Liver (tissue), 9 donors: ENCODE data around the gene FAXDC2. TPM values are rescaled to one million over a fixed set of nuclear protein-coding genes. Genes with fewer than 3 reads are reported as not detected.

Experiments
- DNase-seq: peaks from one replicate; pipeline ENCODE4 v3.0.0-alpha.2; 2017; ENCODE audit warnings: low spot score
- H3K27ac ChIP-seq, 2 donors: one replicate each; pipeline ENCODE4 v1.7.0; 2013; ENCODE audit warnings: inconsistent platforms in 2 of 2, low read length in 2 of 2, control low read depth in 1 of 2, low read depth in 1 of 2, mild to moderate bottlenecking in 1 of 2
- H3K27me3 ChIP-seq, 4 donors: one replicate each; pipeline versions ENCODE4 v1.6.1 to v1.7.0; 2013; ENCODE audit warnings: low read length in 3 of 4, inconsistent platforms in 1 of 4, mild to moderate bottlenecking in 1 of 4, moderate library complexity in 1 of 4; ENCODE audit not compliant: control insufficient read depth in 4 of 4, insufficient read depth in 4 of 4
- H3K36me3 ChIP-seq, 4 donors: one replicate each; pipeline versions ENCODE4 v1.6.1 to v1.7.0; 2013; ENCODE audit warnings: low read length in 3 of 4, mild to moderate bottlenecking in 3 of 4, low read depth in 1 of 4, moderate library complexity in 1 of 4; ENCODE audit not compliant: control insufficient read depth in 4 of 4, insufficient read depth in 3 of 4
- H3K4me1 ChIP-seq, 4 donors: one replicate each; pipeline versions ENCODE4 v1.6.1 to v1.7.0; 2013; ENCODE audit warnings: low read length in 3 of 4, mild to moderate bottlenecking in 3 of 4, moderate library complexity in 1 of 4; ENCODE audit not compliant: control insufficient read depth in 4 of 4, insufficient read depth in 4 of 4
- H3K4me3 ChIP-seq, 3 donors: one replicate each; pipeline versions ENCODE4 v1.6.1 to v1.7.0; 2013; ENCODE audit warnings: low read length in 3 of 3, control low read depth in 1 of 3, low read depth in 1 of 3, mild to moderate bottlenecking in 1 of 3
- H3K9ac ChIP-seq, 2 donors: one replicate each; pipeline ENCODE4 v1.7.0; 2013; ENCODE audit warnings: low read length in 2 of 2, mild to moderate bottlenecking in 2 of 2, moderate library complexity in 2 of 2, control low read depth in 1 of 2, low read depth in 1 of 2
- H3K9me3 ChIP-seq, 4 donors: one replicate each; pipeline versions ENCODE4 v1.6.1 to v1.7.0; 2013; ENCODE audit warnings: low read length in 3 of 4; ENCODE audit not compliant: control insufficient read depth in 4 of 4
- ATF3 ChIP-seq: IDR thresholded peaks from 2 replicates; pipeline ENCODE4 v1.6.1; 2016; ENCODE audit warnings: antibody characterized with exemption
- CTCF ChIP-seq: fragments of 150-350 bp; IDR thresholded peaks from 2 replicates; pipeline ENCODE4 v1.5.1; 2017; ENCODE audit warnings: improper control_type of control experiment, low read depth, low read length; ENCODE audit not compliant: missing input control
- EGR1 ChIP-seq, 2 donors: IDR thresholded peaks; 2 replicates each; pipeline ENCODE4 v1.6.1; 2016 to 2018; ENCODE audit warnings: antibody characterized with exemption in 2 of 2, low read depth in 2 of 2
- FOXA1 ChIP-seq: IDR thresholded peaks from 2 replicates; pipeline ENCODE4 v1.6.1; 2016; ENCODE audit warnings: antibody characterized with exemption
- FOXA2 ChIP-seq: IDR thresholded peaks from 2 replicates; pipeline ENCODE4 v1.6.1; 2016; ENCODE audit warnings: antibody characterized with exemption
- GABPA ChIP-seq, 2 donors: IDR thresholded peaks in 1 of 2; conservative IDR thresholded peaks in 1 of 2; 2 replicates each; pipeline ENCODE4 v1.6.1; 2016; ENCODE audit warnings: antibody characterized with exemption in 2 of 2, mild to moderate bottlenecking in 1 of 2, moderate library complexity in 1 of 2
- HNF4A ChIP-seq, 2 donors: conservative IDR thresholded peaks; 2 replicates each; pipeline ENCODE4 v1.6.1; 2016; ENCODE audit warnings: antibody characterized with exemption in 2 of 2, mild to moderate bottlenecking in 2 of 2
- HNF4G ChIP-seq: IDR thresholded peaks from 2 replicates; pipeline ENCODE4 v1.6.1; 2016; ENCODE audit warnings: antibody characterized with exemption
- JUND ChIP-seq, 2 donors: IDR thresholded peaks; 2 replicates each; pipeline ENCODE4 v1.6.1; 2016; ENCODE audit warnings: antibody characterized with exemption in 2 of 2
- NR2F2 ChIP-seq: IDR thresholded peaks from 2 replicates; pipeline ENCODE4 v1.6.1; 2016; ENCODE audit warnings: antibody characterized with exemption
- RAD21 ChIP-seq, 2 donors: IDR thresholded peaks; 2 replicates each; pipeline ENCODE4 v1.6.1; 2016; ENCODE audit warnings: antibody characterized with exemption in 2 of 2, mild to moderate bottlenecking in 2 of 2
- RXRA ChIP-seq, 2 donors: IDR thresholded peaks; 2 replicates each; pipeline ENCODE4 v1.6.1; 2017 to 2018; ENCODE audit warnings: antibody characterized with exemption in 2 of 2, mild to moderate bottlenecking in 1 of 2
- TAF1 ChIP-seq: conservative IDR thresholded peaks from 2 replicates; pipeline ENCODE4 v1.6.1; 2016; ENCODE audit warnings: antibody characterized with exemption, mild to moderate bottlenecking
- YY1 ChIP-seq: IDR thresholded peaks from 2 replicates; pipeline ENCODE4 v1.6.1; 2016; ENCODE audit warnings: antibody characterized with exemption, mild to moderate bottlenecking
- WGBS: extraction: QIAGEN DNeasy Blood & Tissue Kit; methylation state at CpG from one replicate; pipeline ENCODE4 v1.1.7; 2013; 5-methylcytosine and 5-hydroxymethylcytosine counted together
- polyA plus RNA-seq, 2 donors: library from polyadenylated mRNA; stranded (reverse) in 1 of 2; unstranded in 1 of 2; fragments of 200-250 nt in 1 of 2; fragments of >200 nt in 1 of 2; fragmentation: Nextera tagmentation in 1 of 2; extraction: Ambion mirVana in 1 of 2; gene quantifications; one replicate each; pipeline versions ENCODE4 v1.2.1 to v1.2.3, GENCODE V29; 2013 to 2015
- total RNA-seq, 2 donors: library from RNA; depleted of rRNA; stranded (reverse); fragments of >200 nt; gene quantifications; one replicate each; pipeline ENCODE4 v1.2.3, GENCODE V29; 2014
- TF ChIP-seq, protein P1 (sequence below): IDR thresholded peaks from 2 replicates; pipeline ENCODE4 v1.6.1; 2016; ENCODE audit warnings: antibody characterized with exemption
- TF ChIP-seq, protein P2 (sequence below): IDR thresholded peaks from 2 replicates; pipeline ENCODE4 v1.6.1; 2016; ENCODE audit warnings: antibody characterized with exemption, mild to moderate bottlenecking
- TF ChIP-seq, protein P3 (sequence below): IDR thresholded peaks from 2 replicates; pipeline ENCODE4 v1.6.1; 2016; ENCODE audit warnings: antibody characterized with exemption
- donor health status: healthy.
- donor health status: healthy.
- donor health status: healthy.
- donor health status: healthy.
- donor health status: healthy.

Gene FAXDC2
- total and polyA plus RNA-seq, 4 donors = 27.5 to 110 (median 64.5) TPM

DNA sequence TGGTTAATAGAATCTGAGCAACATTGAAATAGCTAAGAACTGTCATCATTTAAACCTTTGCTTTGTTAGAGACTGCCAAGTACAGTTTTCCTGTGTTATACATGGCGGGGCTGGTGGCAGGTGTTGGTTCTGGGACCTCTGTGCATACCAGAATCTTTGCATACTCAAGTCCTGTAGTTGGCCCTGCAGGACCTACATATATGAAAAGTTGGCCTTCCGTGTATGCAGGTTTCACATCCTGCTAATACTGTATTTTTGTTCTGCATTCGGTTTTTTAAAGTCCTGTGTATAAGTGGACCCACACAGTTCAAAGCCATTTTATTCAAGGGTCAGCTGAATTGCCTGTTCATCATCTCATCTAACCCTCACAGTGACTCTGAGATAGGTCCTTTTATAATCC lies 58.9 kb downstream of the FAXDC2 start (continued):
- TF ChIP-seq, protein P1, sequence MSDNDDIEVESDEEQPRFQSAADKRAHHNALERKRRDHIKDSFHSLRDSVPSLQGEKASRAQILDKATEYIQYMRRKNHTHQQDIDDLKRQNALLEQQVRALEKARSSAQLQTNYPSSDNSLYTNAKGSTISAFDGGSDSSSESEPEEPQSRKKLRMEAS = no peak
- no peak for TF ChIP-seq JUND (IDR thresholded peaks at IDR 0.05)
- TF ChIP-seq NR2F2 = no peak
- TF ChIP-seq RXRA (IDR thresholded peaks at IDR 0.05) = no peak
- no peak for TF ChIP-seq YY1
- TF ChIP-seq HNF4A (conservative IDR thresholded peaks at IDR 0.05) = no peak
- no peak for TF ChIP-seq EGR1 (IDR thresholded peaks at IDR 0.05; ENCODE audit: low read depth in 2 of 2)
- no peak for TF ChIP-seq FOXA1
- no peak for TF ChIP-seq RAD21 (IDR thresholded peaks at IDR 0.05)
- TF ChIP-seq GABPA (IDR thresholded peaks at IDR 0.05 in 1 of 2, conservative IDR thresholded peaks at IDR 0.05 in 1 of 2) = no peak

DNA sequence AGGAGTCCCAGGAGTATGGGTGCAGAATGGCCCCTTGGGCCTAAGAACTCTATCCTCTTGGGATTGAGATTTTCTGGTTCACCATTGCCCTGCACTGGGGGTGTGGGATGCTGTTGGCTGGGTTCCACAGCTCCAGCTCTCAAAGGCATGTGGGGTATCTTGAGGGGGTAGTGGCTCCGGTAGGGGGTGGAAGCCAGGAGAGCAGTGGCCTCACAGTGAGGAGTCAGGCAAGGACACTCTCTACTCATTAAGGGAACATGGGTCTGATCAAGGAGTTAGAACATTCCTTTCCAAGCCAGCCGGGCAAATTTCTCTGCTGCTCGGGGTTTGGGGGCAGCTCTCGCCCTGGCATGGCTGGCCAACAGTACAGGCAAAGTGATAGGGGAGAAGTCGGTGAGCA lies 62.2 kb downstream of the FAXDC2 start:
- Histone ChIP-seq H3K27ac (no peak overlapping the region), H3K9me3 (no peaks in the 10 kb centered on the region), H3K4me1 (peaks cover 4 to 9% (median 5%) of the 10 kb centered on the region in 4 donors), H3K27me3 (no peaks in the 10 kb centered on the region), H3K9ac (no peak overlapping the region), H3K36me3 (peaks cover 2 to 19% (median 13%) of the 10 kb centered on the region in 4 donors), H3K4me3 (no peak overlapping the region)
- TF ChIP-seq HNF4G (no peak), EGR1 (IDR thresholded peaks at IDR 0.05; ENCODE audit: low read depth in 2 of 2) (no peak), ATF3 (no peak), TAF1 (no peak), HNF4A (conservative IDR thresholded peaks at IDR 0.05) (no peak), YY1 (no peak), GABPA (IDR thresholded peaks at IDR 0.05 in 1 of 2, conservative IDR thresholded peaks at IDR 0.05 in 1 of 2) (no peak), FOXA2 (no peak), JUND (IDR thresholded peaks at IDR 0.05) (no peak), CTCF (no peak)
- 77% methylated on average over 5 of the region's 5 CpGs for WGBS
- no peak for DNase-seq

GRCh38 chr5:154786414-154786813 lies 64.0 kb downstream of the FAXDC2 start:
- H3K4me1 ChIP-seq = peaks cover 7 to 22% (median 18%) of the 10 kb centered on the region in 4 donors
- 57% methylated on average over 2 of the region's 2 CpGs for WGBS
- H3K27ac ChIP-seq = no peak overlapping the region
- H3K9ac ChIP-seq = no peak overlapping the region
- DNase-seq = no peak
- H3K4me3 ChIP-seq = no peak overlapping the region
- no peaks in the 10 kb centered on the region for H3K9me3 ChIP-seq
- no peaks in the 10 kb centered on the region for H3K27me3 ChIP-seq
- H3K36me3 ChIP-seq = peaks cover 0 to 6% (median 1%) of the 10 kb centered on the region in 4 donors
- no peak for TF ChIP-seq NR2F2
- TF ChIP-seq TAF1 = no peak
- TF ChIP-seq YY1 = no peak
- no peak for TF ChIP-seq HNF4A (conservative IDR thresholded peaks at IDR 0.05)
- no peak for TF ChIP-seq RAD21 (IDR thresholded peaks at IDR 0.05)
- TF ChIP-seq, protein P2, sequence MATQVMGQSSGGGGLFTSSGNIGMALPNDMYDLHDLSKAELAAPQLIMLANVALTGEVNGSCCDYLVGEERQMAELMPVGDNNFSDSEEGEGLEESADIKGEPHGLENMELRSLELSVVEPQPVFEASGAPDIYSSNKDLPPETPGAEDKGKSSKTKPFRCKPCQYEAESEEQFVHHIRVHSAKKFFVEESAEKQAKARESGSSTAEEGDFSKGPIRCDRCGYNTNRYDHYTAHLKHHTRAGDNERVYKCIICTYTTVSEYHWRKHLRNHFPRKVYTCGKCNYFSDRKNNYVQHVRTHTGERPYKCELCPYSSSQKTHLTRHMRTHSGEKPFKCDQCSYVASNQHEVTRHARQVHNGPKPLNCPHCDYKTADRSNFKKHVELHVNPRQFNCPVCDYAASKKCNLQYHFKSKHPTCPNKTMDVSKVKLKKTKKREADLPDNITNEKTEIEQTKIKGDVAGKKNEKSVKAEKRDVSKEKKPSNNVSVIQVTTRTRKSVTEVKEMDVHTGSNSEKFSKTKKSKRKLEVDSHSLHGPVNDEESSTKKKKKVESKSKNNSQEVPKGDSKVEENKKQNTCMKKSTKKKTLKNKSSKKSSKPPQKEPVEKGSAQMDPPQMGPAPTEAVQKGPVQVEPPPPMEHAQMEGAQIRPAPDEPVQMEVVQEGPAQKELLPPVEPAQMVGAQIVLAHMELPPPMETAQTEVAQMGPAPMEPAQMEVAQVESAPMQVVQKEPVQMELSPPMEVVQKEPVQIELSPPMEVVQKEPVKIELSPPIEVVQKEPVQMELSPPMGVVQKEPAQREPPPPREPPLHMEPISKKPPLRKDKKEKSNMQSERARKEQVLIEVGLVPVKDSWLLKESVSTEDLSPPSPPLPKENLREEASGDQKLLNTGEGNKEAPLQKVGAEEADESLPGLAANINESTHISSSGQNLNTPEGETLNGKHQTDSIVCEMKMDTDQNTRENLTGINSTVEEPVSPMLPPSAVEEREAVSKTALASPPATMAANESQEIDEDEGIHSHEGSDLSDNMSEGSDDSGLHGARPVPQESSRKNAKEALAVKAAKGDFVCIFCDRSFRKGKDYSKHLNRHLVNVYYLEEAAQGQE = no peak
- TF ChIP-seq FOXA2 = no peak
- TF ChIP-seq, protein P3, sequence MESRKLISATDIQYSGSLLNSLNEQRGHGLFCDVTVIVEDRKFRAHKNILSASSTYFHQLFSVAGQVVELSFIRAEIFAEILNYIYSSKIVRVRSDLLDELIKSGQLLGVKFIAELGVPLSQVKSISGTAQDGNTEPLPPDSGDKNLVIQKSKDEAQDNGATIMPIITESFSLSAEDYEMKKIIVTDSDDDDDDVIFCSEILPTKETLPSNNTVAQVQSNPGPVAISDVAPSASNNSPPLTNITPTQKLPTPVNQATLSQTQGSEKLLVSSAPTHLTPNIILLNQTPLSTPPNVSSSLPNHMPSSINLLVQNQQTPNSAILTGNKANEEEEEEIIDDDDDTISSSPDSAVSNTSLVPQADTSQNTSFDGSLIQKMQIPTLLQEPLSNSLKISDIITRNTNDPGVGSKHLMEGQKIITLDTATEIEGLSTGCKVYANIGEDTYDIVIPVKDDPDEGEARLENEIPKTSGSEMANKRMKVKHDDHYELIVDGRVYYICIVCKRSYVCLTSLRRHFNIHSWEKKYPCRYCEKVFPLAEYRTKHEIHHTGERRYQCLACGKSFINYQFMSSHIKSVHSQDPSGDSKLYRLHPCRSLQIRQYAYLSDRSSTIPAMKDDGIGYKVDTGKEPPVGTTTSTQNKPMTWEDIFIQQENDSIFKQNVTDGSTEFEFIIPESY = no peak
- no peak for TF ChIP-seq EGR1 (IDR thresholded peaks at IDR 0.05; ENCODE audit: low read depth in 2 of 2)
- TF ChIP-seq ATF3 = no peak
- no peak for TF ChIP-seq HNF4G
